Measurements from ENCODE around the gene DZIP1L.

The DZIP1L gene

DNA sequence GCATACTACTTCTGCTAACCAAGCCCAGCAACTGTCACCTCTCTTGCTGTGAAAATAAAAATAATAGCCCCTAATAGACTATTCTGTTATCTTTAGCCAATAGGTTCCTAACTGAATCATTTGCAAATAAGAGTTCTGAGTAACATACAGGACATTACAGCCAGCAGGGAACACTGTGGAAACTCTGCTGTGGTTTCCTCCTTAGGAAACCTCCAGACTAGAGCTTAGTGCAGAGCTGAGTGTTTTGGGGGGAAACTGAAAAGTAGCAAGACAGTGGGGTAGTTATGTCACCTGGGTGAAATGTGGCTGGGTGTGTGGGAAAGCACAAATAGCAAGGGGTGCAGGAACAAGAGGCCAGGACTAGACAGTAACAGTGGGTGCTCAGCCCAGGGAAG lies 32.4 kb downstream of the DZIP1L start:
- TF ChIP-seq CTCF (IDR thresholded peaks at IDR 0.05; ENCODE audit: low read depth, low read length, missing control alignments): no peak
- DNase-seq (ENCODE audit: low read depth): no peak
- in situ Hi-C loops (cut with HindIII; ENCODE audit: low sequenced_read_pairs): no loop called here
- no peak overlapping the region for H3K4me3 ChIP-seq (ENCODE audit: low read depth, low read length)

DNA sequence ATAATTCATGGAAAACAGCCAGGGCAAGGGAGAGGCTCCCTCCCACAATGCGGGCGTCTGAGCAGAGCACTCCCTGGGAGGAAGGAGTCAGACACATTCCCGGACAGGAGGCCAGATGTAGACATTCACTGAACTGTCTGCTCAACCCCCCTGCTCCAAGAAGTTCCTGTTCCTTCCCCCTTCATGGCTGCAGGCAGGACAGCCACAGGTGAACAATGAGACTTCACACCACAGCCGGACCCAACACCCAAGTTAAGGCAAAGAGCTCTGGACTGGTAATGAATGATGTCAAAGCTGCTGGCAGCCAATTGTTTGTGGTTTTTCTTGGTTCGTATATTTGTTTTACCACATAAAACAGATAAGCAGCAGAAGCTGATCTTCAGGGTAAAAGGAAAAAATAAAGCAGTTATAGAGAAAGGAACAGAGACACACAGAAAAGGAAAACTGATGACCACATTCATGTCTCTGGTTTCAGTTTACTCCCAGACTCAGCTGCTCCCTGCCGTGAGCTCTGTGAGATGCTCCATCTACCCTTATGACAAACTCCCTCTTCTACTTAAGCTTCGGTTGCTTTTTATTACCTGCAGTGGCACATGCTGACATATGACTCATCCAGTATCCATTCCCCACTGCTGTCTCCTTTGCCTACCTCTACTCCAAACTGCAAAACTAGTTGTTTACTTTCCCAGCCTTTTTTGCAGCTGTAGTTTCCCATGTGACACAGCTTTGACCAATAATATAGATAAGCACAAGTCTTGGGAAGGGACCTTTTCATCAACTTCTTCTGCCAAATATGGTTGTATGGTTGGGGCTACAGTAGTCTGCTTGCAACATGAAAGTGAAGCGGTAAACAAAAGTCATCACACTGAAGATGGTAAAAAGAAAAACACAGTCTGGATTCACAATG lies 33.1 kb downstream of the DZIP1L start:
- TF ChIP-seq CTCF (IDR thresholded peaks at IDR 0.05; ENCODE audit: low read depth, low read length, missing control alignments): no peak
- in situ Hi-C loops (cut with HindIII; ENCODE audit: low sequenced_read_pairs): no loop called here
- DNase-seq (ENCODE audit: low read depth): peak; percentile 91
- peak overlapping the region; percentile 1 for H3K4me3 ChIP-seq (ENCODE audit: low read depth, low read length)

DNA sequence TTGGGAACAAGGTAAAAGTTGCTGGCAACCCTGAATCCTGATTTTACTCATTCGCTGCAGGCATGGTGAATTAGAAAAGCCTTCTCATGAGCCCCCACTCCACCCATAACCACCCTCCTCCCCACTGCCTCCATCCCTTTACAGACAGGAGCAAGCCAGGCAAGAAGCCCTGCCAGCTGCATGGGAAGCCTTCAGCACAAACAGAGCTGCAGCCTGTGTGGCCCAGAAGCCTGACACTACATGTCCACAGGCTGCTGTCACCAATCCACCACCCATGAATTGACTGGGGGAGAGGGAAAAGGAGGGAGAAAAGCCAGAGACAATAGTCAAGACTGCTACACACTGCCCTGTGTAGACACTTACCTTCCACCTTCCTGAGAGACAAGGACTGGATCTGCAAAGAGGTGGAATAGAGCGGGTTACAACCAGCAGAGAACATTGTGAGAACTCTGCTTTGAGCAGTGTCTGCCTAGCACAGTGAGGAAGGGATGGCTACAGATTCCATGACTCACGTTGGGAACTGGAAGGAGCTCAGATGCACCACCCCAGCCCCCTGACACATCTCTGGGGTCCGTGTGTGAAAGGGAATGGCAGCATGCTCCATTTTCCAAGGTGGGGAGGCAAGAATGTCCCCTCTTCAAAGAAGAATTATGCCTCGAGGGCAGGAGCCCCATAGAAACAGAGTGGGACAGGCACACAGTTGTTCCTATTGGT lies 33.9 kb downstream of the DZIP1L start:
- no peak for TF ChIP-seq CTCF (IDR thresholded peaks at IDR 0.05; ENCODE audit: low read depth, low read length, missing control alignments)
- peak overlapping the region; percentile 1 for H3K4me3 ChIP-seq (ENCODE audit: low read depth, low read length)
- in situ Hi-C loops (cut with HindIII; ENCODE audit: low sequenced_read_pairs): no loop called here
- peak; percentile 51 for DNase-seq (ENCODE audit: low read depth)

DNA sequence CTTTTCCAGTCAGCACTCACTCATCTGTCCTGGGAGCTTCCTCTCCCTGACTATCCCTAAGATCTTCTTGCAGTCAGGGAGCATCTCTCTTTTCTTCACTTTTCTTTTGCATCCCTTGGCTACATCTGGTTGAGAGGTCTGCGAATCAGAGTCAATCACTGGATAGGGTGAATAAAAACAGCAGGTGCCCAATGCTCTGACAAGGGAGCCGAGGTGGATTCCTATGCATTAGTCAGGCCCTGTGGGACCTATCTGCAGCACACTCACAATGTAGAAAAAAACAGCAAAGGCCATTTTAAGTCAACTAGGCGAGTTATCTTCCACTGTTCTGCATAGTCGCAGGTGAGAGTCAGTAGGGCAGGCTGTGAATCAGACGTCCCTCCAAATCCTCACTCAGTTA lies 35.5 kb downstream of the DZIP1L start:
- TF ChIP-seq CTCF (IDR thresholded peaks at IDR 0.05; ENCODE audit: low read depth, low read length, missing control alignments): no peak
- DNase-seq (ENCODE audit: low read depth): no peak
- in situ Hi-C loops (cut with HindIII; ENCODE audit: low sequenced_read_pairs): no loop called here
- no peak overlapping the region for H3K4me3 ChIP-seq (ENCODE audit: low read depth, low read length)

- in situ Hi-C loops (cut with HindIII; ENCODE audit: low sequenced_read_pairs): no loop called here
- peak; percentile 96 for DNase-seq (ENCODE audit: low read depth)
- TF ChIP-seq CTCF (IDR thresholded peaks at IDR 0.05; ENCODE audit: low read depth, low read length, missing control alignments): no peak
Measured at GRCh38 chr3:138078901-138079344, 36.5 kb downstream of the DZIP1L start.

DNA sequence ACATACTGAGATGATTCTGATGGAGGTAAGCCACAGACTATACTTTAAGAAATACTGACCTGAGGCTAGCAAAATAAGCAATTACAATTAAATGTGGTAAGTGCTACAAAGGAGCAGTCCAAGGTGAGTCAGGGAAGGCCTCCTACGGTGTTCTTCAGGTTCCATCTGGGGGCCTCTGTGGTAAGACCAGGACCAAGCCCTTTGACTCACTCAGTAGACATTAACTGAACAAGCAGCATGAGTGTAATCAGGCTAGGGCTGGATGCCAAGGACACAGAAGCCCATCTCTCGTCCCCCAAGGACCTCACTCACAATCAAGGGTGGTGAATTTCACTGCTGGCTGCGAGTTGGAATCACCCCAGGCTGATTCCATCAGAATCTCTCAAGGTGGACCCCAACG lies 37.3 kb downstream of the DZIP1L start:
- DNase-seq (ENCODE audit: low read depth): peak; percentile 45
- in situ Hi-C loops (cut with HindIII; ENCODE audit: low sequenced_read_pairs): no loop called here
- H3K4me3 ChIP-seq (ENCODE audit: low read depth, low read length): no peak overlapping the region
- no peak for TF ChIP-seq CTCF (IDR thresholded peaks at IDR 0.05; ENCODE audit: low read depth, low read length, missing control alignments)

More at GRCh38 chr3:138078901-138079344, 36.5 kb downstream of the DZIP1L start:
- no peak overlapping the region for H3K4me3 ChIP-seq (ENCODE audit: low read depth, low read length)

All from astrocyte of the cerebellum (primary cell).